GM12878 (cell line): Measurements from ENCODE around the gene POU2F3.

Experiments used
- BHLHE40 ChIP-seq, 2 experiments: fragments of 450-650 bp in 1 of 2; IDR thresholded peaks; 2 replicates each; pipeline ENCODE4 v1.6.1; 2011 to 2017; ENCODE audit warnings: low read depth in 2 of 2, borderline replicate concordance in 1 of 2, improper control_type of control experiment in 1 of 2, low read length in 1 of 2, mild to moderate bottlenecking in 1 of 2
- CBX5 ChIP-seq: sonication (generic); IDR thresholded peaks from 2 replicates; pipeline ENCODE4 v1.6.1; 2016; ENCODE audit warnings: low read depth, moderate library complexity, mild to moderate bottlenecking, inconsistent platforms
- PAX8 ChIP-seq: fragments of 450-650 bp; IDR thresholded peaks from 2 replicates; pipeline ENCODE4 v1.6.1; 2017; ENCODE audit warnings: mild to moderate bottlenecking, moderate library complexity
- TF ChIP-seq, protein P1 (sequence below), 3 experiments: IDR thresholded peaks in 2 of 3; conservative IDR thresholded peaks in 1 of 3; 2 replicates each; pipeline ENCODE4 v1.5.1; 2011; ENCODE audit warnings: low read depth in 3 of 3, low read length in 3 of 3, mild to moderate bottlenecking in 3 of 3, control low read depth in 2 of 3, moderate library complexity in 2 of 3, inconsistent platforms in 1 of 3, mixed read lengths in 1 of 3; ENCODE audit not compliant: control insufficient read depth in 2 of 3, insufficient read depth in 1 of 3; ENCODE audit errors: extremely low read depth in 1 of 3
- TF ChIP-seq, protein P2 (sequence below): IDR thresholded peaks from 2 replicates; pipeline ENCODE4 v1.6.1; 2011; ENCODE audit warnings: borderline replicate concordance, low read depth, mild to moderate bottlenecking, moderate library complexity, mixed read lengths, low read length; ENCODE audit not compliant: insufficient read depth; ENCODE audit errors: extremely low read length
- TF ChIP-seq, protein P3 (sequence below): IDR thresholded peaks from 2 replicates; pipeline ENCODE4 v1.6.1; 2011; ENCODE audit warnings: low read depth, low read length, improper control_type of control experiment, borderline replicate concordance

DNA sequence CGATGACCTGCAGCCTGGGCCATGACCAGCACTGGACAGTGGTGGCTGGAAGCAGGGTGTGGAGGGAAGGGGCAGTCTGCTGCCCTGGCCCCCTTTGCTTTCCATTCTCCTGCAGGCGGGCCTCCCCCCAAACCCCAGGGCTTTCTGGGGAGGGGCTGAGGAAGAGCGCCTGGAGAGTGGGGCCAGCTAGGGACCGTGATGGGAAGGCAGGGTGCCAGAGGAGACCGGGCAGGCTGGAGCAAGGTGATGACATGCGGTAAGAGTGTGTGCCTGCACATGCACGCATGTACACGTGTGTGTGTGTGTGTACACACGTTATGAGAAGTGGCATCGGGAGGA lies 21.3 kb upstream of the POU2F3 start:
- TF ChIP-seq CBX5 (no peak), PAX8 (no peak), BHLHE40 (IDR thresholded peaks at IDR 0.05; ENCODE audit: borderline replicate concordance in 1 of 2, low read depth in 2 of 2, low read length in 1 of 2) (no peak)
- TF ChIP-seq, protein P1, sequence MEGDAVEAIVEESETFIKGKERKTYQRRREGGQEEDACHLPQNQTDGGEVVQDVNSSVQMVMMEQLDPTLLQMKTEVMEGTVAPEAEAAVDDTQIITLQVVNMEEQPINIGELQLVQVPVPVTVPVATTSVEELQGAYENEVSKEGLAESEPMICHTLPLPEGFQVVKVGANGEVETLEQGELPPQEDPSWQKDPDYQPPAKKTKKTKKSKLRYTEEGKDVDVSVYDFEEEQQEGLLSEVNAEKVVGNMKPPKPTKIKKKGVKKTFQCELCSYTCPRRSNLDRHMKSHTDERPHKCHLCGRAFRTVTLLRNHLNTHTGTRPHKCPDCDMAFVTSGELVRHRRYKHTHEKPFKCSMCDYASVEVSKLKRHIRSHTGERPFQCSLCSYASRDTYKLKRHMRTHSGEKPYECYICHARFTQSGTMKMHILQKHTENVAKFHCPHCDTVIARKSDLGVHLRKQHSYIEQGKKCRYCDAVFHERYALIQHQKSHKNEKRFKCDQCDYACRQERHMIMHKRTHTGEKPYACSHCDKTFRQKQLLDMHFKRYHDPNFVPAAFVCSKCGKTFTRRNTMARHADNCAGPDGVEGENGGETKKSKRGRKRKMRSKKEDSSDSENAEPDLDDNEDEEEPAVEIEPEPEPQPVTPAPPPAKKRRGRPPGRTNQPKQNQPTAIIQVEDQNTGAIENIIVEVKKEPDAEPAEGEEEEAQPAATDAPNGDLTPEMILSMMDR (IDR thresholded peaks at IDR 0.05 in 2 of 3, conservative IDR thresholded peaks at IDR 0.05 in 1 of 3; ENCODE audit: control insufficient read depth in 2 of 3, extremely low read depth in 1 of 3, insufficient read depth in 1 of 3, low read depth in 3 of 3, low read length in 3 of 3): no peak
- TF ChIP-seq, protein P2, sequence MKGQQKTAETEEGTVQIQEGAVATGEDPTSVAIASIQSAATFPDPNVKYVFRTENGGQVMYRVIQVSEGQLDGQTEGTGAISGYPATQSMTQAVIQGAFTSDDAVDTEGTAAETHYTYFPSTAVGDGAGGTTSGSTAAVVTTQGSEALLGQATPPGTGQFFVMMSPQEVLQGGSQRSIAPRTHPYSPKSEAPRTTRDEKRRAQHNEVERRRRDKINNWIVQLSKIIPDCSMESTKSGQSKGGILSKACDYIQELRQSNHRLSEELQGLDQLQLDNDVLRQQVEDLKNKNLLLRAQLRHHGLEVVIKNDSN: no peak
- TF ChIP-seq, protein P3, sequence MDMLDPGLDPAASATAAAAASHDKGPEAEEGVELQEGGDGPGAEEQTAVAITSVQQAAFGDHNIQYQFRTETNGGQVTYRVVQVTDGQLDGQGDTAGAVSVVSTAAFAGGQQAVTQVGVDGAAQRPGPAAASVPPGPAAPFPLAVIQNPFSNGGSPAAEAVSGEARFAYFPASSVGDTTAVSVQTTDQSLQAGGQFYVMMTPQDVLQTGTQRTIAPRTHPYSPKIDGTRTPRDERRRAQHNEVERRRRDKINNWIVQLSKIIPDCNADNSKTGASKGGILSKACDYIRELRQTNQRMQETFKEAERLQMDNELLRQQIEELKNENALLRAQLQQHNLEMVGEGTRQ: no peak
